ENCODE data around the gene PLCB1.
"Not testable (repeated sequence)": the region's sequence is repeated elsewhere in the genome, so short reads cannot be mapped to it uniquely, and the experiment has no call there.

PLCB1 gene

DNA sequence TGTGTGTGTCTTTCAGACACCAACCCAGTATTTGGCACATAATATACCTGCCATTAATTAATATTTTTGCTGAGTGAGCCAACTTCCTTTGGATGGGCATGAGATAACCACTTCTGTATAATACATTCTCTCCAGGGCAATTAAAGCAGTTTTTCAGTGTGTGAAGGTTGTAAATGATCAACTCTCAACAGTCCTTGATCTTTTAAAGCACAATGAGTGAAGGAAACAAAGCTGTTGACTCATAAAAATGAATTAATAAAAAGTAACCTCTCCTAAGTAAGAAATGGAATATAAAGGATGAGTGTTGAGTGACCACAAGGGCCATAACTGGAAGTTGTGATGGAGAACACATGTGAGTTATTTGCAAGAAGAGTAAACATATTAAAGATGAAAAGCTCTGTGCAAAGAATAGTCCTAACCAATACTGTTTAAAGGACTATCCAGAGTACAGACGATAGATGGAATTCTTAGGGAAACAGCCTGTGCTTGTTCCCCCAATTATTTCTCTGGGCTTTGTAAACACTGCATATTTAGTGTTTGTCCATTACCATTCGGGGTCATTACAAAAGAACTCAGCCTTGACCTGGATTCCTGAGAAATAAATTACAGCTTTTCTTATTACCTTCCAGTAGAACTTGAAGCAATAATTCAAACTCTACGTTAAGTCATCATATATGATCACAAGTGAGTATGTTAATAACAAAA, 446.2 kb downstream of the PLCB1 start:
- in situ Hi-C loops (cut with MboI; ENCODE audit: low sequenced_read_pairs) = no loop called here

DNA sequence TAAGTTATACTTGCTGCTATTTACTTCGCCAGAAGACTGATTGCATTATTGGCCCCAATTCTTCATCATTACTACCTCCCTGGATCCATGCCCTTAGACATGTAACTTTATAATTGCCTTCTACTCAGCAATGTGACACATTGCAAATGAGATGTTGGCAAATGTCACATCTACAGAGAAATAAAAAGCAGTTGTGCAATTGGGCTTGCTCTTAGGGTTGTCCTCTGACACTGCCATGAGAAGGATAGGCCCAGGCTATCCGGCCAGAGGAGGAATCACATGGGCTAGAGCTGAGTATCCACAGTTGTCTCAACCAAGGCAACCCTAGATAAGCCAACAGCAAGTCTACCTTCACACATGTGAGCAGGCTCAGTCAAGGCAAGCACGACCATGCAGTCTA, 447.0 kb downstream of the PLCB1 start:
- in situ Hi-C loops (cut with MboI; ENCODE audit: low sequenced_read_pairs) = no loop called here

DNA sequence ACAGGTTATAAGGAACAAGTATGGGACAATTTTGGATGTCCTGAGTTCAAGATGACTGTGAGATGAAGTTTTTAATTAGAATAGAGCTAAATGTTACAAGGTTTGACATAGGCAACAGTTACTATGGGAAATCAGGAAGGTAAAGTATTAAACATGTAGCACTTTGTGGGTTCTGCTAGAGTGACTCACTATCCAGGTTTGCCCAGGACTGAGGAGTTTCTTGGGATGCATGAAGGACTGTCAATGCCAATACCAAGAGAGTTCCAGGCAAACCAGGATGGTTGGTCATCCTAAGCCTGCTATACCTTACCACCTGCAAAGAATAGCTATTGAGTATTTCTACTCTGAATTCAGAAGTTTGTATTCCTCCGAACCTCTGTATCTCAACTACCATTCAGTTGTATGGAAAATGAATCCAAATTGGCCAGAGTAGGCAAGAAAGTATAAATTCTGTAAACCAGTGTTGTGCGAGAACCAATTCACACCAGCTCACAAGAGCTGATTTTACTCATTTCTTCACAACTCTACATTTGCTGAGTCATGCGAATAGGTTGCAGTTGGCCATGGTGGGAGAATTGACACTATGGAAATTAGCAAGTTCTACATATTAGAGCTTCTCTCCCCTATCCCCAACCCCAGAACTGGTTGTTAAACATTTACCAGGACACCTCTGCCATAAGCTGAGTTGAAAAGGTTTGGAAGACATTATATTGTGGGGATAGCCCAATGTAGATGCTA, 449.5 kb downstream of the PLCB1 start:
- in situ Hi-C loops (cut with MboI; ENCODE audit: low sequenced_read_pairs) = no loop called here

DNA sequence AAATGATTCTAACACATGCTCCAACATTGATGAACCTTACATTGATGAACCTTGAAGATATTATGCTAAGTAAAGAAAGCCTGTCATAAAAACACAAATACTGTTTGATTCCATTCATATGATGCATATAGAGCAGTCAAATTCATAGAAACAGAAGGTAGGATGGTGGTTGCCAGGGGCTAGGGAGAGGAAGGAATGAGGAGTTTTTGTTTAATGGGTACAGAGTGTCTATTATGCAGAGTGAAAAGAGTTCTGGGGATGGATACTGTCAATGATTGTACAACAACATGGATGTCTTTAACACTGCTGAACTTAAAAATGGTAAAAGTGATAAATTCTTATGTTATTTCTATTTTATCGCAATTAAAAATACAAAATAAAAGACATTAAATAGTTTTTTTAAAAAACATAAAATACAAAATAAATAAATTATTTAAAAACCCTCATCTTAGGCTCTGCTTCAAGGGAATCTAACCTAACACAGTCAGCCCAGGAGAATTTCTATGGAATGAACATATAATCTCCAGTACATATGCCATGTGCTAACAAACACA, 451.0 kb downstream of the PLCB1 start:
- in situ Hi-C loops (cut with MboI; ENCODE audit: low sequenced_read_pairs) = no loop called here

DNA sequence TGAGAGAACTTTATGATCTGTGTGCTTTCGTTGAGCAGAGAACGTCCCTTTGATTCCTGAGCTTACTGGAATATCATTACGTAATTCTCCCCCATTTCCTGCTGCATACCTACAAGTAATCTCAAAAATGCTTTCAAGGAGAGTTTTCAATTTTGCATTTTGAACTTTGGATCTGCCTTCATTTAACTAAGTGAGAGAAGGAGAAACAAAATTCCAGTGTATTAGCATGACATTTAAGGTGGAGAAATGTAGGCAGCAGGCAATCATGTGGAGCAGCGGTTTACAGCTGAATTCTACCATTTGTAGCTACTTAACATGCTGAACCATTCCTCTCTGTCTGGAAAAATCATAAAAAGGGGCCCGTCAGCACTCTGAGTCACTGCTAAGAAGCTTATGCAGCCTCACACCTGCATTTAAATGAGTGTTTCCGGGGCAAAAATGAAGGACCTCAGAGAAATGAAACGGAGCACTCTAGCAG, 451.5 kb downstream of the PLCB1 start:
- in situ Hi-C loops (cut with MboI; ENCODE audit: low sequenced_read_pairs) = no loop called here

DNA sequence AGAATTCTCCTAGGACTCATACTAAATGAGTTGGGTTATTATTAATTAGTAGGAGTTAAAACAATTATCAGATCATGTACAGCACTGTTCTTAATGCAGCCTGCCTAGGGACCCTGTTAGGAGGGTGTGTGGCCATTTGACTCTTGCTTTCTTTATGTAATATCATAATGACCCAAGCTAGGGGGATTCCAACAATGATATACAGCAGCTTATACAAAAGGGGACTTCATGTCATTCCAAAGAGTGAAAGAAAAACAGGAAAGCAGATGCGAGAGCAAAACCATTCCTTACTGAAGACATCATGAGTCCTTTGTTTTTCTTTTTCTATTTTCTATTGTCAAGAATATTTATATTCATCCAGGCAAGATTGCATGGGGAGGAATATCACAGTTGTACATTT, 455.2 kb downstream of the PLCB1 start:
- in situ Hi-C loops (cut with MboI; ENCODE audit: low sequenced_read_pairs) = no loop called here

DNA sequence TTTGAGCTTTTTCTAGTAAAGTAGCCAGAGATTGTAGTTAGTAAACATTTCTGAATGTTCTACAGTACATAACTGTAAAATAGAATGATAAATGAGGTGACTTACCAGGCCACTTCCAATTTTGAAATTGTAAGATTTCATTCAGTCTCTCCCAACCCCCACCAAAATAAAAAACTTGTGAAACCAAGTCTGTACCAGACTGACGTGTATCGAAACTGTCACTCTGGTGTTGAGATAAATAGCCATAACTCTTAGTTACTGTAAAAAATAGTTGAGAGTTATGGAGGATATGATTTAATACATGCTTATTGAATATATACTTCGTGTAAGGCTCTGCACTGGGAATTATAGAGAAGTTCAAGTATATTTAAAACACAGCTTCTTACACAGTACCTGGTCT, 455.7 kb downstream of the PLCB1 start:
- in situ Hi-C loops (cut with MboI; ENCODE audit: low sequenced_read_pairs) = no loop called here

DNA sequence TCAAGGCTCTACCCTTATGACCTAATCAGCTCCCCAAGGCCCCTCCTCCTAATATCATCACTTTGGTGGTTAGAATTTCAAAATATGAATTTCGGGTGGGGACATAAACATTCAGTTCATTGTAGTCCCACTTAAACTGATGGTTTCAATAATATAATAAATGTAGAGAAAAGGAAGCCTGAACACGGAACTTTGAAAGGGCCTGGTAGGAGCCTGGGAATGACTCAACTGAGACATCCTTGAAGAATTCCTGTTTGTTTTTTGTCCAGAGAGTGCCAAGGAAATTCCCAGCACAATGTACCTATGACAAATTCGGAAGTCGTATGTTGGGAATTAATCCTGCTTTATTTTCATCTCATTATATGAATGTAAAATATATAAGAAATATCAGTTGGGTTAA, 457.9 kb downstream of the PLCB1 start:
- in situ Hi-C loops (cut with MboI; ENCODE audit: low sequenced_read_pairs) = no loop called here

DNA sequence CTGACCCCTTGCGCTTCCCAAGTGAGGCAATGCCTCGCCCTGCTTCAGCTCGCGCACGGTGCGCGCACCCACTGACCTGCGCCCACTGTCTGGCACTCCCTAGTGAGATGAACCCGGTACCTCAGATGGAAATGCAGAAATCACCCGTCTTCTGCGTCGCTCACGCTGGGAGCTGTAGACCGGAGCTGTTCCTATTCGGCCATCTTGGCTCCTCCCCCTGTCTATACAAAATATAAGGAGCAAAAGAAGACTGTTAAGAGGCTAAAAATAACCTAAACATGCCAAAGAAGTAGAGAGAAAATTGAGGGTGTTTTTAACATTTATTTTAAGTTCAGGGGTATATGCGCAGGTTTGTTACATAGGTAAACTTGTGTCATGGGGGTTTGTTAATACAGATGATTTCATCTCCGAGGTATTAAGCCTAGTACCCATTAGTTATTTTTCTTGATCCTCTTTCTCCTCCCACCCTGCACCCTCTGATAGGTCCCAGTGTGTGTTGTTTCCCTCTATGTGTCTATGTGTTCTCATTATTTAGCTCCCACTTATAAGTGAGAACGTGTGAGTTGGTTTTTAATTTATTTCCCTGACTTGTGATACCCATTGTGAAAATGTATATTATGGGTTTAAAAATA, 469.0 kb downstream of the PLCB1 start:
- in situ Hi-C loops (cut with MboI; ENCODE audit: low sequenced_read_pairs) = not testable (repeated sequence)

DNA sequence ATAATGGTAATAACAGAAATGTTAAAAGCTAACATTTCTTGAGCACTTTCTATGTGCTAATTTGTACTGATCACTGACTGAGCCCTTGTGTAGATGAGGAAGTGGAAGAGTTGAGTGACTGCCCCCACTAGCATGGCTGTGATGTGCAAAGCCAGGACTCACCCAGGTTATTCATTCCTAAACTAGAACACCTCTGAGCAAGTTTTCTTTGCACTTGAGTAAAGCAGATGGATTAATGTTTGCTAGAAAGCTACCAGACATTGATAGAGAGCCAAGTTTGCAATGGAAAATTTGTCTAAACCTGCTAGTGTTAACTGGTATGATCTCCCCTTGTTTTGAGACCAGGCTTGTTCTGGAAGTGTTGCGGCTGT, 469.5 kb downstream of the PLCB1 start:
- in situ Hi-C loops (cut with MboI; ENCODE audit: low sequenced_read_pairs) = no loop called here

DNA sequence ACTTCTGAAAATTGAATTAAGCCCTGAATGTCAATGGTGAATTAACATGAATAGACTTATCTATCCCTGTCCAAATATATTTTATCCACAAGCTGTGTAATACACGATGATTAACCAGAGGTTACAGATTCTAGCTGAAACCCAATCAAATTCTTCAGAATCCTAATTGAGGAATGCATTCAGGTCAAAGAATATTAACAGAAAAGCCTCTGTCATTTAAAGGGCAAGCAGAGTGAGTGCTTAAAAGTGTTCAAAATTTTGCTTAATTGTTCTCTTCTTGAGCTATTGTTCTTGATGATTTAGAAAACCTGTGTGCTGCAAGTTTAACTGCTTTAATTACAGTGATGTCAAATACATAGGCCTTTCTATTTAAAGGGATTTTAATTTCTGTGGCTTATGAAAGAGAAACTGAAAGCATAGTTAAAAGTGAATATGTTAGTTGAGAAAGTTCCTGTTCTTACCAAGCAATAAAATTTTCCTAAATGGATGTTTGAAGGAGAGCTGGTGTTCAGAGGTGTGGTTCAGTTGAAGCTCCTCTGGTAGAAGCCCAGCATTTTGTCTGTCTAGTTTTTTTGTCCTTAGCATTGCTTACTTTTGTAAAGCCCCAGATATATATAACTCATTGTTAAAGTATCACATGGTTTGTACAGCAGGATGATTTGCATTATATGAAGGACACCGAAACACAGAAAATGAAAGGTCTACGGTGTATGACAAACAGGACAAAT, 470.5 kb downstream of the PLCB1 start:
- in situ Hi-C loops (cut with MboI; ENCODE audit: low sequenced_read_pairs) = no loop called here

DNA sequence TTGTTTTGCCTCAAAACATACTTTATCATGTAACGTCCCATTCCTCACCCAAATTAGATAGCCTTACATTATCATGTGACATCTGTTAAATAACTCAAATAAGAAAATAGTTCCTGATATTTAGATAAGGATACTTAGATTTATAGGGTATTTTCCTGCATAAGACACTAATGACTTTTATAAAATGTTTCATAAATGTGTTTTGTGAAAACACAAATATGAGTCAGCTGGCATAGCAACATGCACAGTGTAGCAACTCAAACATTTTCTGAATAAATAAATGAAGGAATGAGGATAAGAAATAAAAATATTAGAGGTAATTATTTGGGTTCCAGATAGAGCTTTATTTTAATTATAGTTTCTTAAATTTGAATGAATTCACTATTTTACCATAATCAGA, 476.4 kb downstream of the PLCB1 start:
- in situ Hi-C loops (cut with MboI; ENCODE audit: low sequenced_read_pairs) = no loop called here

DNA sequence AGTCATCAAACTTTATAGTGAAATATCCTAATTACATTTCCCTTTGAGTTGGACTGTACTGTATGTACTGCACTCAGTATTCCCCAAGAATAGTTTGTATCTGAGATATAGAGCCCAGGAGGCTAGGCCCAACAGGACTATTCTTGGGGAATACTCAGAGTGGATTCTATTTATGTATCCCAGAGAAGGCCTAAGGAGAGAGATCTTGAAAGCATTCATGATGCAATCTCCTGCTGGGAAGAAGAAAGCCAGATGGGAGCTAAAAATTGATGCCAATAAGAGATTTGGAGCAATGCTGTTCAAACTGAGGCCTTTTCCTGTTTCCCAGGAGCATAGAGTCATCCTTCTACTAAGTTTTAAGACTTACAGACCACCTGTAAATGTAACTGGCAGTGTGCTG, 484.7 kb downstream of the PLCB1 start:
- in situ Hi-C loops (cut with MboI; ENCODE audit: low sequenced_read_pairs) = no loop called here

DNA sequence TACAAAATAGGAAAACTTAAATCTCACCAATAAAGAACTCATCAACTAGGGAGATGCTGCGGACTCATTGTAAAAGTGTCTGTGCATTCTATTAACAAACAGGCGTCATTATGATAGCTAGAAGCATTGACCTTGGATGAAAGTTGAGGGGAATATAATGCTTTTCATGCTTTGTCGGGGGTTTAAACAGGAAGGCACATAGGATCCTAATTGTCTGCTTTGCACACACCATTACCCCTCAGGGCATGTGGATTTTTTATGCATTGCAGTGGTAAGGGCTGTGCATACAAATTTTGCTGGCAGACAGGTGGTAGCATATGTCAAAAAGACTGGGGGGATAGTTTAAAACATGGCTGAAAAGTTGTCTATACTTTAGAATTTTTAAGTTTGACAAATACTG, 488.9 kb downstream of the PLCB1 start:
- in situ Hi-C loops (cut with MboI; ENCODE audit: low sequenced_read_pairs) = no loop called here

DNA sequence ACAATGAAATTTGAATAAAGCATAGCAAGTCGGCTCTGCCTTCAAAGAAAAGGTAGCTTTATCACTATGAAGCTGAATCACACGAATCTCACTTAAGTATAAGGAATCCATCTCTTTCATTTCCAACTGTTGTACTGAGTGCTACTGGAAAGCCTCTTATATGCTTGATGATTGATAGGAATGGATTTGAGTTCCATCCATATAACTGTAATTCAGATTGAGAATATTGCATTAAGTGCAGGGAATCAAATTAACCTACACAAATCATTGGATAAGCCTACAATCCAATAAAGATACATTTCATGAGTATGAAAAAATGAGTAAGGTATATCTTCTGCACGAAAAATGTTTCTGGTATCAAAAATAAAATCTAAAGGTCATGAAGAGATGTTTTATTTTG, 492.0 kb downstream of the PLCB1 start:
- in situ Hi-C loops (cut with MboI; ENCODE audit: low sequenced_read_pairs) = no loop called here

DNA sequence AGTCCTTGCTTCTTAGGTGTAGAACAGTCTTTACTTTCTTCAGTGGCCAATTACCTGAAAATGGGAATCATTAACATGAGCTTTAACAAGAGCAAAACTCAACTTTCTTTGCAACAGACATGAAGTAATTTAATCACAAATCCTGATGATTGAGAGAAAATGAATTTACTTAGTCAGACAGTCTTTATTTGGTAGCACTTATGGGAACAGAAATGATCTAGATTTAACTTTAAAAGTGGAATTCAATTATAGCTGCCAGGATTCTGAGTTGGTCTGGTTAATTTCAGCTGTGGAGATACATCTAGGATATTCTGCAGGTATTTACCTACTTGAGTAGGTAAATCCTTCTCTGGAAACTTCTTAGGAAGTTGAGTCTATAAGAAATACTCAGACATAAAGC, 492.6 kb downstream of the PLCB1 start:
- in situ Hi-C loops (cut with MboI; ENCODE audit: low sequenced_read_pairs) = no loop called here

DNA sequence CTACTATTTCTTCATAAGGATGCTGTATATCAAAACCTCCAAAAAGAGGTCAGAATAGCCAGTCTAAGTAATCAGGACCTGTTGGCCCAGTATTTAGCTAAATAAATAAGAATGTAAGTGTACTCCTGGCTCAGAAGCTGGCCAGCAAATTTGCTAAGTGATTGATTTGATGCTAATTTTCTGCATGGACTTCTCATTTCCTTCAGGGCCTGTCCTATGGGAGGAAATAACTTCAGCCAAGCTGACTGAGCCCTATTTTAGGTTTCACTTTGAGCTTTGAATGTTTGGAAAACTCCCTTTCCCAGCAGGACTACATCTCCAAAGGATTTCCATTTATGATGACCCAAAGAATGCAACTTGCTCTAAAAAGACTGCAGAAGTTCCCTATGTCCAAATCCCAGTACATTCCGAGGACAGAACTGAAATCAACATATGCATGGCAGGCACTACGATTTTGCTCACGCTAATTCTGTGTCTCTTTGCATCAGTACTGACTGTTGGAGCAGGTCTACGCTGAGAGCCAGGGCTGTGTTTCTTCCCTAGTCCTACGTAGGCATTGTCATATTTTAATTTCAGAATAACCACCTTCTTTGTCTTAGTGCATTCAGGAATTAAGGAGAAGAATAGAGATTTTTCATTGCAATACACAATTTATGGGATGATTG, 495.4 kb downstream of the PLCB1 start:
- in situ Hi-C loops (cut with MboI; ENCODE audit: low sequenced_read_pairs) = no loop called here

DNA sequence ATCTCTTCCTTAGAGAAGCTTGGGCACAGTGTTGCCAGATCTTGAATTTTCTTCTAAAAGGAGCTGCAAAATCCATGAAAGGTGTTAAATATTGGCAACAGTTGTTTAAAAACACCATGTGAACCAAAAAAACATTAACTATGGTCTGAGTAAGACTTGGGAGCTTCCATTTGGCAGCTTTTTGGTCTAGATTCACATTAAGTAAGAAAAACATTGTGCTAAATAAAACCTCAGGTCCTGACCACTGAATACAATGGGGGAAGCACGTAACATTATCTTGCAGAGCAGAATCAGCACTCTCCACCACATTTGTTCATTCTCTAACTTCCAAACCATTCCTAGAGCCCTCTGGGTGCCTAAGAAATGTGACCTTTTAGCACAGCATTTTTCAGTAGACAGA, 499.2 kb downstream of the PLCB1 start:
- in situ Hi-C loops (cut with MboI; ENCODE audit: low sequenced_read_pairs) = no loop called here

DNA sequence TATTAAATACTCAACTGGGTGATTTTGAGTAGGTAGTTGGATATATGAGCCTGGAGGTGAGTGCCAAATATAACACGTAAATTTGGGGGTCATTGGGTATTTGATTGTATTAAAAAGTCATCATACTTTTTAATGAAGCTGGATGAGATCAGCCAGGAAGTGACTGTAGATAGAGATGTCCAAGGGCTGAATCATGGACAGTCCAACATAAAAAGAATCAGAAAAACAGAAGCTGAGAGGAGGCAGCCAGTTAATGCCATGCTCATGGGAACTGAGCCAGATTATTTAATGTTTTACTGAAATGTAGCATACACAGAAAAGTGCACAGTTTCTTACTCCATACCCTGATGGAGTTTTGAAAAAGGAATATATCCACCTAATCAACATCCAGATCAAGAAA, 501.3 kb downstream of the PLCB1 start:
- in situ Hi-C loops (cut with MboI; ENCODE audit: low sequenced_read_pairs) = no loop called here

DNA sequence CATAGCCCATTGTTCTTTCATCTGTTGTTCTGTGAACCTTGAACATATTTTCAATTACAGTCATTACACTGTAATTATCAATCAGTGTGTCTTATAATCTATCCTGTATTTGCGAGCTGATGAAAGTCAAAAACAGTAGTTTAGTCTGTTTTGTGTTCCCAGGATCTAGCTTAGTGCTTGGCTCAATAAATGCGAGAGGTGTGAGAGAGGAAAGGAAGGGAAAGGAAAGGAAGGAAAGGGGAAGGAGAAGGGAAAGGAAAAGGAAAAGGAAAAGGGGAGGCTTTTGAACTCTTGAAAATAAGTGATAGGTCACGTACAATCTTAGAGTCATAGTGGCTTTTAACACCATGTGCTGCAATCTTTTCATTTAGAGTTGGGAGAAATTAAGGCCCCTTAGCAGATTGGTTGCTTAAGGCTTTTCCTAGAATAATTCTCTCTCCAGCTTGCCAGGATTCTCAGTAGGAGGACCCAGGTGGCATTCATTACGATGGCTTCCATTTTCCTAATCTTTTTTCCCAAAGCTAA, 503.0 kb downstream of the PLCB1 start:
- in situ Hi-C loops (cut with MboI; ENCODE audit: low sequenced_read_pairs) = no loop called here
